ENCODE data around the gene IL19. TPM values are rescaled to one million over a fixed set of nuclear protein-coding genes. Genes with fewer than 3 reads are reported as not detected.
A peak's percentile ranks its signal among the peaks of the same experiment; 100 is the strongest.

Gene IL19
- total RNA-seq, 2 experiments from 2014 or later = not detected

GRCh38 chr1:206856674-206857464 is 86.3 kb downstream of the IL19 start:
- ATAC-seq (ENCODE audit: low read depth) (no peak), DNase-seq (no peak)
- no peak overlapping the region for H3K27ac Mint-ChIP-seq
- H3K36me3 Mint-ChIP-seq = no peaks in the 10 kb centered on the region
- no peak overlapping the region for H3K4me3 Mint-ChIP-seq
- POLR2A ChIA-PET = interaction anchor here (0.6 kb wide), 1 partner anchor 13 kb away, joined by 3 read pairs; no protein-coding TSS in a partner anchor
- H3K27me3 Mint-ChIP-seq = peaks cover 15% of the 10 kb centered on the region
- peaks cover 13% of the 10 kb centered on the region for H3K4me1 Mint-ChIP-seq
- H3K9me3 Mint-ChIP-seq = peaks cover 7% of the 10 kb centered on the region

- POLR2A ChIA-PET = no interaction called here
- H3K27me3 Mint-ChIP-seq = peaks cover 17% of the 10 kb centered on the region
- no peak overlapping the region for H3K4me3 Mint-ChIP-seq
- peaks cover 13% of the 10 kb centered on the region for H3K4me1 Mint-ChIP-seq
- DNase-seq (no peak), ATAC-seq (ENCODE audit: low read depth) (no peak)
- peak overlapping the region; percentile 52 for H3K27ac Mint-ChIP-seq
- peaks cover 5% of the 10 kb centered on the region for H3K9me3 Mint-ChIP-seq
- no peaks in the 10 kb centered on the region for H3K36me3 Mint-ChIP-seq
Measured at GRCh38 chr1:206859082-206859521, 88.5 kb downstream of the IL19 start.

DNA sequence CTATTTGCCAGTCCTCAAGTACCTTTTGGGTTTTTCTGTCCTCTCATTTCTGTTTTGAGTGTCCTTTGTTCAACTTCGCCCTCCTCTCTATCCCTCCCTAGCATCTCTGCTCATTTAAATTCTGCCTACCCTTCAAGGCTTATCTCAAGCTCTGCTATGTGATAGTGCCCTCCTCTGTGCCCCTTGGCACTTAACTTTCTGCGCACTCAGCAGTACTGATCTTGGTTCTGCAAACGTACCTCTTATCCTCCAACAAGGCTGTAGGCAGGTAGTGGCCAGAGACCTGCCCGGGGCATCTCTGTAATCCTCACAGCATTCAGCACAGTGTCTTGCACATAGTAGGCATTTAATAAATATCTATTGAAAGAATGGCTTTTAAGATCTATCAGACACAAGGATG is 89.6 kb downstream of the IL19 start:
- Mint-ChIP-seq H3K4me1 (peaks cover 13% of the 10 kb centered on the region), H3K27ac (no peak overlapping the region), H3K36me3 (no peaks in the 10 kb centered on the region), H3K27me3 (peaks cover 21% of the 10 kb centered on the region), H3K4me3 (no peak overlapping the region), H3K9me3 (peaks cover 2% of the 10 kb centered on the region)
- DNase-seq (no peak), ATAC-seq (ENCODE audit: low read depth) (no peak)
- POLR2A ChIA-PET = no interaction called here

- peaks cover 2% of the 10 kb centered on the region for H3K9me3 Mint-ChIP-seq
- H3K4me1 Mint-ChIP-seq = peaks cover 7% of the 10 kb centered on the region
- H3K27me3 Mint-ChIP-seq = peaks cover 32% of the 10 kb centered on the region
- H3K4me3 Mint-ChIP-seq = no peak overlapping the region
- no peak for DNase-seq
- no peaks in the 10 kb centered on the region for H3K36me3 Mint-ChIP-seq
- H3K27ac Mint-ChIP-seq = no peak overlapping the region
- ATAC-seq (ENCODE audit: low read depth) = no peak
- POLR2A ChIA-PET = no interaction called here
Measured at GRCh38 chr1:206863266-206863665, 92.7 kb downstream of the IL19 start.

GRCh38 chr1:206864939-206865671 is 94.5 kb downstream of the IL19 start, which contains the start of gene IL20:
Gene IL20 (plus strand): TSS chr1:206865623. CDS start chr1:206865853, 230 bp downstream.
- peaks cover 2% of the 10 kb centered on the region for H3K9me3 Mint-ChIP-seq
- no peaks in the 10 kb centered on the region for H3K36me3 Mint-ChIP-seq
- peaks cover 3% of the 10 kb centered on the region for H3K4me1 Mint-ChIP-seq
- H3K27ac Mint-ChIP-seq = no peak within 1 kb of the TSS
- peaks cover 35% of the 10 kb centered on the region for H3K27me3 Mint-ChIP-seq
- peak; percentile 83 for DNase-seq
- POLR2A ChIA-PET = no interaction called here
- peak; percentile 79 for ATAC-seq (ENCODE audit: low read depth)
- H3K4me3 Mint-ChIP-seq = no peak within 1 kb of the TSS

GRCh38 chr1:206866062-206866461 is 95.5 kb downstream of the IL19 start:
- peaks cover 39% of the 10 kb centered on the region for H3K27me3 Mint-ChIP-seq
- POLR2A ChIA-PET = no interaction called here
- H3K36me3 Mint-ChIP-seq = no peaks in the 10 kb centered on the region
- H3K27ac Mint-ChIP-seq = no peak overlapping the region
- no peak for DNase-seq
- no peak for ATAC-seq (ENCODE audit: low read depth)
- no peaks in the 10 kb centered on the region for H3K9me3 Mint-ChIP-seq
- H3K4me3 Mint-ChIP-seq = no peak overlapping the region
- H3K4me1 Mint-ChIP-seq = peaks cover 1% of the 10 kb centered on the region

GRCh38 chr1:206867239-206867638 is 96.7 kb downstream of the IL19 start:
- H3K36me3 Mint-ChIP-seq = peaks cover 2% of the 10 kb centered on the region
- H3K4me3 Mint-ChIP-seq = no peak overlapping the region
- POLR2A ChIA-PET = no interaction called here
- no peak overlapping the region for H3K27ac Mint-ChIP-seq
- H3K27me3 Mint-ChIP-seq = peaks cover 30% of the 10 kb centered on the region
- H3K9me3 Mint-ChIP-seq = peaks cover 3% of the 10 kb centered on the region
- no peak for DNase-seq
- ATAC-seq (ENCODE audit: low read depth) = no peak
- H3K4me1 Mint-ChIP-seq = peaks cover 3% of the 10 kb centered on the region

DNA sequence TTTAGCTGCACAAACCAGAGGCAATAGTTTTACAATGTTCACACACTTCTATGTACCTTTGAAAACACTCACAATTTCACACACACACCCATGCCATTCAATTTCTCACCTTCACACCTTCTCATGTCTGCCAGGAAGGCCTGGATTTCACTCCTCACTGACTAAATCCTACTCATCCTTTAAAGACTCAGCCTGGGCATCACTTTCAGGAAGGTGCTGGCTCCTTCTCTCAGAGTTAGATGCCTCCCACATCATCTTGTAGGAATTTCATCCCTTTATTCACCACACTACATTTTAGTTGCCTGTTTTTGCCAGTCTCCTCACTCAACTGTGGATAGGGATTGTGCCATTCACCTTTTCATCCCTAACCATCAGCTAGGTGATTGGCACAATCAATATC is 97.1 kb downstream of the IL19 start:
- H3K27ac Mint-ChIP-seq = no peak overlapping the region
- DNase-seq = no peak

GRCh38 chr1:206868264-206868663 is 97.7 kb downstream of the IL19 start:
- Mint-ChIP-seq H3K4me1 (peaks cover 3% of the 10 kb centered on the region), H3K4me3 (no peak overlapping the region), H3K27ac (no peak overlapping the region), H3K9me3 (peaks cover 6% of the 10 kb centered on the region), H3K27me3 (peaks cover 22% of the 10 kb centered on the region), H3K36me3 (peaks cover 2% of the 10 kb centered on the region)
- no peak for ATAC-seq (ENCODE audit: low read depth)
- POLR2A ChIA-PET = no interaction called here
- DNase-seq = no peak

More for the DNA sequence above, 97.1 kb downstream of the IL19 start:
- no peak overlapping the region for H3K4me3 Mint-ChIP-seq
- H3K36me3 Mint-ChIP-seq = peaks cover 2% of the 10 kb centered on the region
- H3K9me3 Mint-ChIP-seq = peaks cover 5% of the 10 kb centered on the region
- H3K27me3 Mint-ChIP-seq = peaks cover 27% of the 10 kb centered on the region
- peaks cover 3% of the 10 kb centered on the region for H3K4me1 Mint-ChIP-seq
- no peak for ATAC-seq (ENCODE audit: low read depth)
- POLR2A ChIA-PET = no interaction called here

- Mint-ChIP-seq H3K4me1 (peaks cover 2% of the 10 kb centered on the region), H3K27ac (no peak overlapping the region), H3K36me3 (peaks cover 6% of the 10 kb centered on the region), H3K9me3 (peaks cover 10% of the 10 kb centered on the region), H3K4me3 (no peak overlapping the region), H3K27me3 (peaks cover 13% of the 10 kb centered on the region)
- no peak for DNase-seq
- ATAC-seq (ENCODE audit: low read depth) = no peak
- POLR2A ChIA-PET = no interaction called here
Measured at GRCh38 chr1:206872139-206872538, 101.6 kb downstream of the IL19 start.

DNA sequence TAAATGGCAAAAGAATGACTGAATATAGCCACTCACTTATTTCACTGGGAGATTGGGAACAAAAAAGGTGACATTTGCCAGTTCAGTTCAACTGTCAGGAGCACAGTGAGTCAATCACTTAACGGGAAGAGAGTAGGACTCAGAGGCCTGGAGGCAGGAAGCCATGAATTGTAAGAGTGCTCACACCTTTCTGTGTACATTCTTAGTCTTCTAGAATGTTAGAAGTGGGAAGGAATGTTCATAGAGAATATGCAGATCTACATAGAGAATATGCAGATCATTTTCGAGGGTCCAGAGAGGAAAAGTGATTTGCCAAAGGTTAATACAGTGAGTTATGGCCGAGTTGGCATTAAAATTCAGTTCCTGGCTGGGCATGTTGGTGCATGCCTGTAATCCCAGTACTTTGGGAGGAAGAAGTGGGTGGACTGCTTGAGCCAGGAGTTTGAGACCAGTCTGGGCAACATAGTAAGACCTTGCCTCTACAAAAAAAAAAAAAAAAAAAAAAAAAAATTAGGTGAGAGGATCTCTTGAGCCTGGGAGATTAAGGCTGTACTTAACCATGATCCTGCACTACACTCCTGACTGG is 103.1 kb downstream of the IL19 start:
- POLR2A ChIA-PET = no interaction called here
- Mint-ChIP-seq H3K4me3 (no peak overlapping the region), H3K27me3 (peaks cover 6% of the 10 kb centered on the region), H3K9me3 (peaks cover 23% of the 10 kb centered on the region), H3K4me1 (peaks cover 2% of the 10 kb centered on the region), H3K27ac (no peak overlapping the region), H3K36me3 (peaks cover 8% of the 10 kb centered on the region)
- DNase-seq = no peak
- no peak for ATAC-seq (ENCODE audit: low read depth)

- Mint-ChIP-seq H3K9me3 (peaks cover 26% of the 10 kb centered on the region), H3K4me3 (no peak overlapping the region), H3K4me1 (peaks cover 2% of the 10 kb centered on the region), H3K36me3 (peaks cover 8% of the 10 kb centered on the region), H3K27ac (no peak overlapping the region), H3K27me3 (no peaks in the 10 kb centered on the region)
- no peak for ATAC-seq (ENCODE audit: low read depth)
- no peak for DNase-seq
- POLR2A ChIA-PET = no interaction called here
Measured at GRCh38 chr1:206875752-206876377, 105.3 kb downstream of the IL19 start.

- Mint-ChIP-seq H3K4me3 (no peak overlapping the region), H3K27ac (no peak overlapping the region), H3K9me3 (peaks cover 24% of the 10 kb centered on the region), H3K4me1 (no peaks in the 10 kb centered on the region), H3K36me3 (peaks cover 6% of the 10 kb centered on the region), H3K27me3 (no peaks in the 10 kb centered on the region)
- ATAC-seq (ENCODE audit: low read depth) (no peak), DNase-seq (no peak)
- POLR2A ChIA-PET = no interaction called here
Measured at GRCh38 chr1:206878456-206878855, 107.9 kb downstream of the IL19 start.

Measured in activated naive CD8-positive, alpha-beta T cell treated with anti-CD3 and anti-CD28 coated beads, Interleukin-2, amount 10 ng/mL, durations not matched to agents 7 days and 5 days (primary cell).